GM12878 (cell line): ENCODE measurements around the gene FBXL19.

Experiments
- CEBPB ChIP-seq, 2 experiments: fragments of 150-350 bp in 1 of 2; IDR thresholded peaks; 2 replicates each; pipeline ENCODE4 v1.6.1; 2012 to 2014; ENCODE audit warnings: low read depth in 2 of 2, low read length in 2 of 2, borderline replicate concordance in 1 of 2, inconsistent platforms in 1 of 2
- GABPA ChIP-seq: IDR thresholded peaks from 2 replicates; pipeline ENCODE4 v1.6.1; 2014; ENCODE audit warnings: antibody characterized with exemption, low read depth, mild to moderate bottlenecking, inconsistent platforms
- JUND ChIP-seq: IDR thresholded peaks from 2 replicates; pipeline ENCODE4 v1.6.1; 2012; ENCODE audit warnings: low read depth, mild to moderate bottlenecking, low read length, improper control_type of control experiment, moderate library complexity
- REST ChIP-seq: IDR thresholded peaks from 2 replicates; pipeline ENCODE4 v1.6.1; 2012; ENCODE audit warnings: mild to moderate bottlenecking, low read depth, low read length
- SIX5 ChIP-seq: IDR thresholded peaks from 2 replicates; pipeline ENCODE4 v1.6.1; 2011; ENCODE audit warnings: mild to moderate bottlenecking, low read depth, low read length, moderate library complexity; ENCODE audit not compliant: severe bottlenecking
- SP1 ChIP-seq: IDR thresholded peaks from one replicate; pipeline ENCODE4 v1.6.1; 2011; ENCODE audit warnings: low read depth, low read length
- TF ChIP-seq, protein P1 (sequence below), 3 experiments: IDR thresholded peaks in 2 of 3; conservative IDR thresholded peaks in 1 of 3; 2 replicates each; pipeline ENCODE4 v1.5.1; 2011; ENCODE audit warnings: low read depth in 3 of 3, low read length in 3 of 3, mild to moderate bottlenecking in 3 of 3, control low read depth in 2 of 3, moderate library complexity in 2 of 3, inconsistent platforms in 1 of 3, mixed read lengths in 1 of 3; ENCODE audit not compliant: control insufficient read depth in 2 of 3, insufficient read depth in 1 of 3; ENCODE audit errors: extremely low read depth in 1 of 3

GRCh38 chr16:30992931-30993816 is 69.8 kb downstream of the FBXL19 start:
- TF ChIP-seq, protein P1, sequence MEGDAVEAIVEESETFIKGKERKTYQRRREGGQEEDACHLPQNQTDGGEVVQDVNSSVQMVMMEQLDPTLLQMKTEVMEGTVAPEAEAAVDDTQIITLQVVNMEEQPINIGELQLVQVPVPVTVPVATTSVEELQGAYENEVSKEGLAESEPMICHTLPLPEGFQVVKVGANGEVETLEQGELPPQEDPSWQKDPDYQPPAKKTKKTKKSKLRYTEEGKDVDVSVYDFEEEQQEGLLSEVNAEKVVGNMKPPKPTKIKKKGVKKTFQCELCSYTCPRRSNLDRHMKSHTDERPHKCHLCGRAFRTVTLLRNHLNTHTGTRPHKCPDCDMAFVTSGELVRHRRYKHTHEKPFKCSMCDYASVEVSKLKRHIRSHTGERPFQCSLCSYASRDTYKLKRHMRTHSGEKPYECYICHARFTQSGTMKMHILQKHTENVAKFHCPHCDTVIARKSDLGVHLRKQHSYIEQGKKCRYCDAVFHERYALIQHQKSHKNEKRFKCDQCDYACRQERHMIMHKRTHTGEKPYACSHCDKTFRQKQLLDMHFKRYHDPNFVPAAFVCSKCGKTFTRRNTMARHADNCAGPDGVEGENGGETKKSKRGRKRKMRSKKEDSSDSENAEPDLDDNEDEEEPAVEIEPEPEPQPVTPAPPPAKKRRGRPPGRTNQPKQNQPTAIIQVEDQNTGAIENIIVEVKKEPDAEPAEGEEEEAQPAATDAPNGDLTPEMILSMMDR (IDR thresholded peaks at IDR 0.05 in 2 of 3, conservative IDR thresholded peaks at IDR 0.05 in 1 of 3; ENCODE audit: control insufficient read depth in 2 of 3, extremely low read depth in 1 of 3, insufficient read depth in 1 of 3, low read depth in 3 of 3, low read length in 3 of 3), result no peak
- no peak for TF ChIP-seq SIX5
- no peak for TF ChIP-seq JUND
- TF ChIP-seq REST, result no peak
- no peak for TF ChIP-seq GABPA
- no peak for TF ChIP-seq SP1
- no peak for TF ChIP-seq CEBPB (IDR thresholded peaks at IDR 0.05; ENCODE audit: borderline replicate concordance in 1 of 2, low read depth in 2 of 2, low read length in 2 of 2)
